ENCODE results near the gene DSN1.
A peak's percentile ranks its signal among the peaks of the same experiment; 100 is the strongest.
"Not testable (repeated sequence)": the region's sequence is repeated elsewhere in the genome, so short reads cannot be mapped to it uniquely, and the experiment has no call there.

The DSN1 gene, protein sequence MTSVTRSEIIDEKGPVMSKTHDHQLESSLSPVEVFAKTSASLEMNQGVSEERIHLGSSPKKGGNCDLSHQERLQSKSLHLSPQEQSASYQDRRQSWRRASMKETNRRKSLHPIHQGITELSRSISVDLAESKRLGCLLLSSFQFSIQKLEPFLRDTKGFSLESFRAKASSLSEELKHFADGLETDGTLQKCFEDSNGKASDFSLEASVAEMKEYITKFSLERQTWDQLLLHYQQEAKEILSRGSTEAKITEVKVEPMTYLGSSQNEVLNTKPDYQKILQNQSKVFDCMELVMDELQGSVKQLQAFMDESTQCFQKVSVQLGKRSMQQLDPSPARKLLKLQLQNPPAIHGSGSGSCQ

DNA sequence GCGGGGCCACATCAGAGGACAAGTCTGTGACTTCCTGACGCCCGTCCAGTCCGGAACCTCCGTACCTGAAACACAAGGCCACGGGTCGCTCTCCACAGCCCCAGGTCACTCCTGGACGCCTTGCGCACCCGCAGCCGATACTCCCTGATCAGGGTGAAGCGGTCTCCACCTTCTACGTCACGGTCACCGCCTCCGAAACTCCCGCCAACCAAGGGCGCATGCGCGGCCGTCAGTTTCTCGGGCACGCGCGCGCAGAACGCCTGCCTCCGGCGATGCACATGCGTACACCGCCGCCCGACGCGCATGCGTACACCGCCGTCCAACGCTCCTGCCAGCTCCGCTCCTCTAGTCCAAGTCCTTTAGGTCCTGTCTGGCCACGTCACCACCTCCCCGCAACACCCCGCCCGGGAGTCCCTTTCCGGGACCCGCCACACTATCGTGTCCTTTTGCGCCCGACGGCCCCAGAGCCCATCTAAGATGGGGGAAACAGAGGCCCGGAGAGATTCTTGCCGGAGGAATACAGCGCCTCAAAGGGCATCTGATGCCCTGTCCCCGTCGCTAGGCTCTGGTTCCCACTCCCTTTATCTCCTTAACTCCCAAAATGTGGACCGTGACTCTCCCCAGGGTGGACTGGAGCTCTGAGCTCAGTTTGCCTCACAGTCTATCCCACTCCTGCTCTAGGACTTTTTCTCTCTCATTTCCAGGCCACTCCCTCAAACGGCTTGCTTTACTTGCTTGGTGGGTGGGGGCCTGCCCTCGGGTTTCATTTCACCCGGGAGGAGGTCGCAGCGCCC, at the start of gene DSN1:
Gene DSN1 (minus strand): TSS at position 167 of the 794 bp plus-strand sequence. CDS start 2,305 bp downstream, outside the sequence.
- peak; percentile 87 for DNase-seq (ENCODE audit: low read depth)

DNA sequence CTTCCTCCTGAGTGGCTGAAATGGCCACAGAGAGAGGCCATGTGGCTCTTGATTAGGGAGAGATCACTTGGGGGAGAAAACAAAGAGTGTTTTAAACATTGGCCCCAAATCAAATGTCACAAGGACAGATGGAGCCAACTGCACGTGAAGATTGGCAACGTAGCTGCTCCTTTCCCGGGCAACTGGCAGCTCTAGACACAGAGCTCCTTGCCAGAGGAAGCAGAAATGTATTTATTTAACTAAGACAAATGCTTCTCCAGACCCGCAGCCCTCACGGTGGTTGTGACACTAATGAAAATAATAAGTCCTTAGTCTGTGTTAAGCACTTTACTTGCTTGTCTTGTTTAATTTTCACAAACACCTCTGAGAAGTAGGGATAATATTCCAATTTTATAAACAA, 49.6 kb upstream of the DSN1 start:
- DNase-seq (ENCODE audit: low read depth): no peak

DNA sequence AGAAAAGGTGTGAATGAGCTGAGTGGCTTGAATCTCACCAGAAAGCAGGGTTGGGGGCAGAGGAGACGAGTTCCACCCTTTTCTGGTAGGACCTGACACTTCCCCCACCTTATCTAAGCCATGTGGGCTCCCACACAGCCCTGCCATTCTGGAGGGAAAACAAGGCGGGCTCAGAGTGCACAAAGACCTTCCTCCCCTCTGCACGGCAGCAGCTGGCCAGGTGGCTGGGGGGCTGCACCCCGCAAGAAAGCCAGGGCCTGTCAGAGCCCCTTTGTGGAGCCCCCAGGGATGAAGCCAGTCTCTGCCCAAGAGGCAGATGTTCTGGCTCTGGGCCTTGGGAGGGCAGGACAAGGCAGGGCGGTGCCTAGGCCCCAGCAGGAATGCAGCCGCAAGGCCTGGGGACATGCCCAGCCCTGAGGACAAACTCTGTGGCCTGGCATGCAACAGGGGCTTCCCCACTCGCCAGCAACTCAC, 48.4 kb upstream of the DSN1 start:
- no peak for DNase-seq (ENCODE audit: low read depth)

DNA sequence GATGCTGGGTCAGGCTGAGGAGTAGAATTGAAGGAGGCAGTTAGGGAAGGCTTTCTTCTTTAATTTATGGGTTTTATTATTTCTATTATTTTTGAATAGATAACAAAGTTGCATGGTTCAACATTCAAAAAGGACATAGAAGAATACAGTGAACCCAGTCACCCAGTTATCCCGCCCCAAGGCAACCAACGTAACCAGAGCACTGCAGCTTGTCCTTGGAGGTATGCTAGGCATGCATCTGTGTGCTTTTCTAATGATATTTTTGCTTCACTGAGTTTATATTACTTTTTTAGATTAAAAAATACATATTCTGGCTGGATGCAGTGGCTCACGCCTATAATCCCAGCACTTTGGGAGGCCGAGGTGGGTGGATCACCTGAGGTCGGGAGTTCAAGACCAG, 47.4 kb upstream of the DSN1 start:
- no peak for DNase-seq (ENCODE audit: low read depth)

DNA sequence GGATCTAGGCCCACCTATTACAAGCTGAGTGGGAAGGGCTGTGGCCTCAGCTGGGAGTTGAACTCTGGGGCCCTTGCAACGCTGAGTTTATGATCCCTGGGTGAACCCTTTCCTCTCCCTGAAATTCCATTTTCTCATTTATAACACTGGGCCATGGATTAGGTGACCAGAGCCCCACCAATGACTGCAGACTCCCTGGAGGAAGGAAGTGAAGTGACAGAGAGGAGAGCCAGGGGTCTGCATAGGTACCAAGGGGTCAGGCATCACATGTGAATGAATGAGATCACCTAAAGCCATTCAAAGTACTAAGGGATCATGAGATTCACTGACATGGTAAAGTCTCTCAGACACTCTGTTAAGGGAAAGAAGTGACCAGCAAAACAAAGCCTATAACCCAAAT, 46.5 kb upstream of the DSN1 start:
- no peak for DNase-seq (ENCODE audit: low read depth)

DNA sequence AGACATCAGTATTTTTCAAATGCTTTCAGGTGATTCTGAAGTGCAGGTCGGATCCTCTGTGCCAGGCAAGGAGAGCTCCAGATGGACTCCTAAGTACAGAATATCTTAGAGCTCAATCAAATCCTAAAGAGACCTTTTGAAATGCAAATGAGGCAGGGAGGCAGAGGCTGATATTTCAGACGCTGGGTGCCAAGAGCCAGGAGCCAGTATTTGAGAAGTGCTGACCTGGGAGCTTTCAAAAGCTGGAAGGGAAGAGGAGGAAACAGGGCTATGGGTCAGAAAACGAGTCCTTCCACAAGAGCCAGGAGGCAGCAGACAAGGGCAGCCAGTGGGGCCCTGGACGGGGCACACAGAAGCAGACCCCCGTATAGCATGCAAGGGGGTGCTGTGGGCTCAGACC, 46.1 kb upstream of the DSN1 start:
- DNase-seq (ENCODE audit: low read depth): no peak

DNA sequence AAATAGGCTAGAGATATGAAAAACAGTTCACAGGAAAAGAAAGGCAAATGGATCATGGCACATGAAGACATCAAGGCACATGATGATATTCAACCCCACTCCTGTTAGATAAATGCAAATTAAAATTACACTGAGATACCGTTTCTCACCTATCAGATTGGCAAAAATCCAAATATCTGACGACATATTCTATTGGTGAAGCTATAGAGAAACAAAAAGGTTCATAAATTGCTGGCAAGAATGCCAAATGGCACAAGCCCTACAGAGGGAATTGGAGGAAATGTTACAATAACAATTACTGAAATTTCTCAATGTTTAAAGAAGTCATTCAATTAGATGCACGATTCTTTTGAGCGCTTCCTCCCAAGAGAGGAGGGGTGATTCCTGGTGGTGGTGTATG, 45.3 kb upstream of the DSN1 start:
- no peak for DNase-seq (ENCODE audit: low read depth)

DNA sequence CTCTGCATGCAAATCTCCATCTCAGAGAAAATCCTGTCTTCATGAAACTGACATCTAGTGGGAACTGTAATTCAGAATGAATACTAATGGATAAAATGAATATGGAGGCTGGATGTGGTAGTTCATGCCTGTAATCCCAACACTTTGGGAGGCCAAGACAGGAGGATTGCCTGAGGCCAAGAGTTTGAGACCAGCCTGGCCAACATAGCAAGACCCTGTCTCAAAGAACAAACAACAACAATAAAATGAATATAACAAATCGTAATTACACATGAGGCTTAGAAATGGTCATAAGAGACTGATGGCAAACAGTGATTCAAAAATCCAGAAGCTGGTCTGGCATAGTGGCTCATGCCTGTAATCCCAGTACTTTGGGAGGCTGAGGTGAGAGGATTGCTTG, 44.6 kb upstream of the DSN1 start:
- no peak for DNase-seq (ENCODE audit: low read depth)

DNA sequence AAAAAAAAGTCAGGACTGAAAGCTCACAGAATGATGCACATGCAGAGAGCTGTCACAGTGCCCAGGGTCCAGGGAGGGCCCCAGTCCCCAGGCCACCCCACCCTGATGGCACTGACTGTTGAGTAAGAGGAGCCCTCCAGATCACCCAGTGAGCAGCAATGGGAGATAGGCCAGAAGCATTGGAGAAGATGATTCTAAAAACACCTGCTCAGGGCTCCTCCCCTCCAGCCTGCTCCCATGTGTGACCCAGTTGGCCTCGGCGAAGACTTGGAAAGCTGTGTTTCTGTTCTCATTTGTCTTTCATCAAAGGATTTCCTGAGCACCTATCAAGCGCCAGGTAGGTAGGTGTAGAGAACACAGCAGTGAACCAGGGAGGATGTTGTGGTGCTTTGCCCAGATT, 43.9 kb upstream of the DSN1 start:
- DNase-seq (ENCODE audit: low read depth): no peak

DNA sequence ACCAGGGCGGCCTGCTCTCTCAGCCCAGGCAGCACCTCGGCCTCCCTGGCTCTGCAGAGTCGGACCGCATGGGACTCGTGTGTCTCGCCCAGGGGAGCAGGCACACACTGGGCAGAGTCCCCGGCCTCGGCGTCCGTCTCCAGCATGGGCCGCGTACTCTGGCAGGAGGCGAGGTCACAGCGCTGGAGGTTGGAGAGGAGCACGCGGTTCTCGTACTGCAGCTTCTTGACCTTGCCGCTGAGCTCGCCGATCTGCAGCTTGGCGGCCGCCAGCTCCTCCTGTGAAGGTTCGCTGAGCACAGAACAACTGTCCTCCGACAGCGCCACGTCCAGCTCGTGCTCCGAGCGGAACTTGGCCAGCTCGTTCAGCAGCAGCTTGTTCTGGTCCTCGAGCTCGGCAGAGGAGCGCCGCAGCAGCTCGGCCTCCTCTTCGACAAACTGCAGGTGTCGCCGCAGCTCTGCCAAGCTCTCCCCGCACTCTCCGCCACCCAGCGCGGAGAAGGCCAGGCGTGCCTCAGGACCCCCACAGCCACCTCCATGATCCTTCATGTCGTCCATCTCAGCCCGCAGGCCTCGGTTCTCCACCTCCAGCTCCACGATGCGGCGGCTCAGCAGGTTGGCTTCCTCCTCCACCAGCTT, 42.0 kb upstream of the DSN1 start:
- DNase-seq (ENCODE audit: low read depth): no peak

DNA sequence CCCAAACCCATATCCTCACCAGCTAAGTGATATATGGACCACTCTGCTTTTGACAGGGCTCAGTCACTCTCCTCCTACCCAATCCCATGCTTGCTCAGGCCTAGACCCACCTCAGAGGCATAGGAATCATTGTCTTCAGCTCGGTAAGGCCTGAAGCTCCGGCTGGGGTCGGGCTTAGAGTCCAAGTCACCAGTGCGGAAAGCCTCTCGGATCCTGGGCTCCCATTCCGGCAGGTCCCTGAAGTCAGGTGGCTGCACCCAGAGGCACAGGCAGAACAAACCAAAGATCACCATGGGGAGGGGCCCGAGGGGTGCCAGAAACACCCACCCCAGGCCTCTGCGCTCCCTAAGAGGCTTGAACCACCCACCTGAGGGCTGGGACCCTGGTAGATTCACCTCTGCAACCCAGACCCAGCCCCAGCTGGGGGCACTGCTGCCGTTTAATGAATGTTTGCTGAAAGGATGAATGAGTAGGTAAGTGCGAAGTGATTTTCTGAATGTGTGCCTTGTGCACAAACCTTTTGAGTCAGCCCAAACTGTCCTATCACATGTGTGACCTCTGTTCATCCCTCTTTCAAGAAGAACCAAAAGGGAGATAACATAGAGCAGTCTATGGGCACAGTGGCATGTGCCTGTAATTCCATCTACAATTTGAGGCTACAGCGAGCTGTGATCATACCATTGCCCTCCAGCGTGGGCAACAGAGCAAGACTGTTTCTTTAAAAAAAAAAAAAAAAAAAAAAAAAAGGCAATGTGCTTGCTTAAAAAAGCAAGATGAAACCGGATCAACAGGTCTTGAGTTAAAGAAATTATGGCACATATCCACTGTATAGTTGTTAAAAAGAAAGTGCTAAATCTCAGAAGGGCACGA, 39.3 kb upstream of the DSN1 start:
- DNase-seq (ENCODE audit: low read depth): no peak

DNA sequence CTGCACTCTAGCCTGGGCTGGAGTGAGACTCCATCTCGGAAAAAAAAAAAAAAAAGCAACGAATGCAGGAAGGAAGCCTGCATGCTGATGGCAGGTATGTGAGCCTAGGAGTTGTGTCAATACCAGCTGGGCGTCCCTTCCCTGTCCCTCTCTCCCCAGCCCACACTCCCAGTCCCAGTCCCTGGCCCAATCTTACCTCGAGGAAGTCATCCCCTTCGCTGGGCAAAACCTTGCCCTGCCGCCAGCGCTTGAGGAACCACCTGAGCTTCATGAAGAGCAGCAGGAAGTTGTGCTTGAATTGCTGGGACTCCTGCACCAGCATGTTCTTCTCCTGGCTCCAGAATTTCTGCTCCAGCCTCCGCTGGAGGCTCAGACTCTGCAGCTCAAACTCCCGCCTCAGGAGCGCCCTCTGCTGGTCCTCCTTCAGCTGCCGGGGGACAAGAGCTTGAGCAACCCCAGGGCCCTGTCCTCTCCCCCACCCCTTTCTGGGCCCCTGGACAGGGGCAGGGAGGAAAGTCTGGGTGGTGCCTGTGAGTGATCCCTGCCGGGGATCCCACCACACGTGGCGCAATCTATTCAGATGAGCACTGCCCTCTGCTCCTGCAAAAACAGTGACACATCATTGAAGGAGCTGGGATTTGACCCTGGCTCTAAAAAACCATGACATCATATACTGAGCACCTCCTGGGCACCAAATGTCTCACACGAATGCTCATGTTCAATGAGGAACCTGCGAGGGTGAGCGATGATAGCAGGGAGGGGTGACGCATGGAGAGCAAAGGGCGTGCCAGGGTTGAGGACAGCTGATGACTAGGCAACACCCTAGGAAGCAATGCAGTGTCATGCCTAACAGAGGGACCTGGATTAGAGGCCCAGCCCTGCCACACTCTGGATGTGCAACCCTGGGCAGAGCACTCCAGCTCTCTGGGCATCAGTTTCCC, 35.0 kb upstream of the DSN1 start:
- peak; percentile 69 for DNase-seq (ENCODE audit: low read depth)

DNA sequence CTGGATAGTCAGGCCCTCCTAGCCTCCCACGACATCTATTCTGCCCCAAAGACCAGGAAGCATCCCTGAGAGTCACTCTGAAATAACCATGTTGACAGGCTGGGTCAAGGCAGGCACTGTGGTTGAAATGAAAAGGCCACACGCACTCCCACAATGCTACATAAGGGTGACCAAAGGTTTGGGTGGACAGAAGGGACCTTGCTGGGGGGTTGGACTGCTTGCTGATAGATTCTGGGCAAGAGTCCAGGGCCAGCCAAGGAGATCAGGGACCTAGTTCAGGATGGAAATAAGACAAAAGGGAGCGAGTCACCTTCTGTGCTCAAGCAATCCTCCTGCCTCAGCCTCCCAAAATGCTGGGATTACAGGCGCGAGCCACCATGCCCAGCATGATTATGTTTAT, 32.5 kb upstream of the DSN1 start:
- DNase-seq (ENCODE audit: low read depth): no peak

DNA sequence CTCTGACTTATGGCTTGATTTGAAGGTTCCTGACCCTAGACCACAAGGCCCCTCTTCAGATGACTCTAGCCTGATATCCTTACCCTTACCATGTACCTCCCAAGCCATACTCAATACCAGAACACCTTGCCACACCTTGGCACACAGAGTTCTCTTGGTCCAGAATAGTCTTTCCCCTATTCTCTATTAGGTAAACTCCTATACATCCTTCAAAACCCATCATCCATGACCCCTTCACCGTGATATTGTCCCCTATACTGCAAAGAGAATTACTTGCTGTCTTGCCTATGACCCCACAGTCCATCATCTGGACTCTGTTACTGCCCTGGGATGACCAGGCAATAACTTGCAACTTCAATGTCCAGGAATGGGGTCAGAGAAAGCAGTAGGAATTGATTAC, 31.8 kb upstream of the DSN1 start:
- no peak for DNase-seq (ENCODE audit: low read depth)

DNA sequence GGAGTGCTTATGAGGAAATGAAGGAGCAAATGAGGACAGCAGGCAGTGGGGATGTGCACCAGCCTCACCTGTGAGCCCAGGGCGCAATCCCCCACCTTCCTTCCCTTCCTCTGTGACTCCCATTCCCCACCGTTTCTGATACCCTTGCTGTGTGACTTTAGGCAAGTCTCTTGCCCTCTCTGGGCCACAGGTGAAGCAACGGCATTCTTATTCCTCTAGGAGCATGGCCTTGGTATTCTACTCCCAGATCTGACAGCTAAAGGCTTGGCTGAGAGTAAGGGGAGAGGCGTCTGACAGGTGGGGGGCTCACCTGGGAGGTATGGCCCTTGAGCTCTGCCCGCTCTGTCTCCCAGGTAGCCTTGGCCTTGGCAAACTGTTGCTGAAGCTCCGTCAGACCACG, 30.9 kb upstream of the DSN1 start:
- DNase-seq (ENCODE audit: low read depth): no peak

DNA sequence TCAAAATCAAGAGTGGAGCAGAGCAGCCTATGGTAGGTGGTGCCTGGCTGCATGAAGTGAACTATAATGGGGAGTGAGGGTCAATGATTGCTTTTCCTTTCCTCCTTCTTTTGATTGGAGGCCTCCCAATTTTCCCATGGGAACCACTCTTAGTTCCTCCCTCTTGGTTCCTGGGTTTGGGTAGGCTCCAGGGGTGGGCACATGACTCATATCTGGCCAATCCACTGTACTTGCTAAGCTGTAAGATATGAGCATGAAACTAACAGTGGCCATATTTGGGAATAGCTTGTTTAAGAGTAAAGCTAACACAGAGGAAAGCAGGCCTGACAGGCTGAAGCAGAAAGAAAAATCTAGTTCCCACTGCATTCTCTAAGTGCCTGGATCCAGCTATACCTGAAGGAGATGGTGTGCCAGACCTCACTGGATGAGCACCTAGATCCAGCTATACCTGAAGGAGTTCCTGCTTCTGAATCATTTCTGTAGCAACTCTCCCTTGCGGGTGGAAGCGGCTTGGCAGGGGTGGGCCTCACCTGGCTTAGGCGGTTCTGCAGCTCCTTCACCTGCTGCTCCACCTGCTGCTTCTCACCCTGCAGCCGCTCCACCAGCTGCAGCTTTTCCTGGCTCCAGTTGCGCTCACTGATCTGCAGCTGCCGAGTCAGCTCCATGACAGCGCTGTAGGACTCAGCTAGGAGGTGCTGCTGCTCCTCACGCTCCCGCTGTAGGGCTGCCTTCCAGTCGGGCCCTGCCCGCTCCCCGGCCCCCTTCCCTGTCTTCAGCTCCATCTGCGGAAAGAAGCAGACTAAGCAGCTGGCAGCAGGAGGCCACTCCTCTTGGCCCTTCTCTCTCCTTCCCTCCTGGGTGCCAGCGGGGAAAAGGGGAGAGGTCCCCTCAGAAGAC, 29.0 kb upstream of the DSN1 start:
- peak; percentile 68 for DNase-seq (ENCODE audit: low read depth)

DNA sequence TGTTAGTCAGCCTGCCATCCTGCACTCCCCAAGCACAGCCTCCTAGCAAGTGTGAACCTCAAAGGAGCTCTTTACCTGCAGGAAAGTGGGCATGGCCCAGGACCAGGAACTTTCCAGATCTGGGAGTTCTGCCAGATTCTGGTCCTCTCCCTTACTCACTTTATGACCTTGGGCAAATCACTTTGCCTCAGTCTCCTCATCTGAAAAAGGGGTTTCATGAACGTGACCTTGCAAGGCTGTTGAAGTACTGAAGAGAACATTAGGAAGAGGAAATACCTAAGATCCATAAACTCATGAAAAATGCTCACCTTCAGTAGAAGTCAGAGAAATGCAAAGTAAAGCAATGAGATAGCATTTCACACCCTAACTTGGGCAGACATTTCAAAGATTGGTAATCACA, 26.8 kb upstream of the DSN1 start:
- no peak for DNase-seq (ENCODE audit: low read depth)

DNA sequence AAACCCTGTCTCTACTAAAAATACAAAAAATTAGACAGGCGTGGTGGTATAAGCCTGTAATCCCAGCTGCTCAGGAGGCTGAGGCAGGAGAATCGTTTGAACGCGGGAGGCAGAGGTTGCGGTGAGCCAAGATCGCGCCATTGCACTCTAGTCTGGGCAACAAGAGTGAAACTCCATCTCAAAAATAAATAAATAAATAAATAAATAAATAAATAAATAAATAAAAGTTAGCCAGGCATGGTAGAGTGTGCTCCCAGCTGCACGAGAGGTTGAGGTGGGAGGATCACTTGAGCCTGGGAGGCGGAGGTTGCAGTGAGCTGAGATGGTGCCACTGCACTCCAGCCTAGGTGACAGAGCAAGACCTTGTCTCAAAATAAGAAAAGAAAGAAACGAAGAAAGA, 25.8 kb upstream of the DSN1 start:
- not testable (repeated sequence) for DNase-seq (ENCODE audit: low read depth)

DNA sequence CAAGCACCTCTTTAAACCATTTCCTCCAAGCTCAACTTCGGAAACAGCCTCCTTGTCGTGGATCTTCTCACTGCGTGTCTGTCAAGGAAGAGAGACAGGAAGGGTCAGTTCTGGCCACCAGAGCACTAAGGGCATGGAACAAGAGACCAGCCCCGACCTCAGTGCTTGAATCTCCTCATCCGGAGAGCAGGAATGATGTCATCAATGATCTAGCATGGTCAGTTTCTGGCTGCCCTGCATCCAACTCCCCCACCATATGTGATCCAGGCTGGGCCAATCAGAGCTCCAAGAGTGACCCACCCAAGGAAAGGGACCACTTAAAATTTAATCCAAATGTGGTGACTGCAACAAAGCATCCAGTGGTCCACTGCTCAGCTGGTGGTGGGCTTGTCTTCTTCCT, 23.3 kb upstream of the DSN1 start:
- no peak for DNase-seq (ENCODE audit: low read depth)

DNA sequence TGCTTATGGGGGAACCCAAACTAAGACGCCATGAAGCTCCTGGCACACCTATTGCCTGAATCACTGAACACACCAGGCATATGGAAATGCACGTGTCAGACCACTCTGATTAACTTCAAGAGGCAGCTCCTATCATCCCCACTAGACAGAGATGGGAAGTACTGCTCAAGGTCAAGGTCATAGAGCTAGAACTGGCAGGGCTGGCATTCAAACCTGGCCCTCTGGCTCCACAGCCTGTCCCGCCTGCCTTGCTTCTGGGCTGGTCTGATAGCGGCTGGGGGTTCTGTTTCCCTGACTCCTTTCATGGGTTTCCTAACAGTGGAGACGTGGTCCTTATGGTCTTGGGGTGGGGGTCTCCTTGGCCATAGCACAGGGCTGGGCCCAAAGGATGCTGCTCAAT, 22.6 kb upstream of the DSN1 start:
- DNase-seq (ENCODE audit: low read depth): no peak

Measured in stromal cell of bone marrow (primary cell).